VCaP (cell line): ENCODE data around the gene ZYG11A.
"Not testable (repeated sequence)": the region's sequence is repeated elsewhere in the genome, so short reads cannot be mapped to it uniquely, and the experiment has no call there.

Experiments
- H3K27ac ChIP-seq: fragments of 450-650 bp; 2 replicates; pipeline ENCODE4 v1.5.1; 2017
- TF ChIP-seq, protein P1 (sequence below): fragments of 450-650 bp; conservative IDR thresholded peaks from 2 replicates; pipeline ENCODE4 v1.5.1; 2017; ENCODE audit warnings: mild to moderate bottlenecking, moderate library complexity

ZYG11A gene

GRCh38 chr1:52834798-52835197, 7.8 kb upstream of the ZYG11A start:
- no peak overlapping the region for H3K27ac ChIP-seq
- TF ChIP-seq, protein P1, sequence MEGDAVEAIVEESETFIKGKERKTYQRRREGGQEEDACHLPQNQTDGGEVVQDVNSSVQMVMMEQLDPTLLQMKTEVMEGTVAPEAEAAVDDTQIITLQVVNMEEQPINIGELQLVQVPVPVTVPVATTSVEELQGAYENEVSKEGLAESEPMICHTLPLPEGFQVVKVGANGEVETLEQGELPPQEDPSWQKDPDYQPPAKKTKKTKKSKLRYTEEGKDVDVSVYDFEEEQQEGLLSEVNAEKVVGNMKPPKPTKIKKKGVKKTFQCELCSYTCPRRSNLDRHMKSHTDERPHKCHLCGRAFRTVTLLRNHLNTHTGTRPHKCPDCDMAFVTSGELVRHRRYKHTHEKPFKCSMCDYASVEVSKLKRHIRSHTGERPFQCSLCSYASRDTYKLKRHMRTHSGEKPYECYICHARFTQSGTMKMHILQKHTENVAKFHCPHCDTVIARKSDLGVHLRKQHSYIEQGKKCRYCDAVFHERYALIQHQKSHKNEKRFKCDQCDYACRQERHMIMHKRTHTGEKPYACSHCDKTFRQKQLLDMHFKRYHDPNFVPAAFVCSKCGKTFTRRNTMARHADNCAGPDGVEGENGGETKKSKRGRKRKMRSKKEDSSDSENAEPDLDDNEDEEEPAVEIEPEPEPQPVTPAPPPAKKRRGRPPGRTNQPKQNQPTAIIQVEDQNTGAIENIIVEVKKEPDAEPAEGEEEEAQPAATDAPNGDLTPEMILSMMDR = no peak

DNA sequence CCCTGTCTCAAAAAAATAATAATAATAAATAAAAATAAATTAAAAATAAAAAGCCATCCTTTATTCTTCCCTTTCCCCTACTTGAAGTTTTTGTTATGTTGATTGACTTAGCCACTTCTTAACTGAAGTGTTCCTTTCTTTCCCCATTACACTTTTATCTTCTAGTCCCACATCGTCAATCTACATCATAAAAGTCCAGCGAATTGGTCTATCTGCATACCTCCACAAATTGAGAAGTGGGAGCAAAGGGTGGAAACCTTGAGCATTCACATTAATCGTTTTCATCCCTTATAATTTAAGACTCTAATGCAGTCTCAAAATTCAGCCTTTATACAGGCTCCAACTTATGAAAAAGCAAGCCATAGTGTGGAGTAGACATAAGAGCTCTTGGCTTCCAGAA, 6.5 kb upstream of the ZYG11A start:
- TF ChIP-seq, protein P1 = no peak
- no peak overlapping the region for H3K27ac ChIP-seq

GRCh38 chr1:52839175-52839574, 3.4 kb upstream of the ZYG11A start:
- not testable (repeated sequence) for H3K27ac ChIP-seq

DNA sequence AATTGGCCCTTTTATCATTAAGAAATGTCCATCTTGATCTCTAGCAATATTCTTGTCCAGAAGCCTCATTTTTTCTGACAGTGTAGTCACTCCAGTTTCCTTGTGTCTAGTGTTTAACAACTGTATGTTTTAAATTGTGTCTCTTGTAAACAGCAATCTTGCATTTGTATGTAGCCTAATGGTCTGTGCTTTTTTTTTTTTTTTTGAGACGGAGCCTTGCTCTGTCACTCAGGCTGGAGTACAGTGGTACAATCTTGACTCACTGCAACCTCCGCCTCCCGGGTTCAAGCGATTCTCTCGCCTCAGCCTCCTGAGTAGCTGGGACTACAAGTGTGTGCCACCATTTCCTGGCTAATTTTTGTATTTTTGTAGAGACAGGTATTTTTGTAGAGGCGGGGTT, 2.6 kb downstream of the ZYG11A start:
- H3K27ac ChIP-seq = not testable (repeated sequence)

DNA sequence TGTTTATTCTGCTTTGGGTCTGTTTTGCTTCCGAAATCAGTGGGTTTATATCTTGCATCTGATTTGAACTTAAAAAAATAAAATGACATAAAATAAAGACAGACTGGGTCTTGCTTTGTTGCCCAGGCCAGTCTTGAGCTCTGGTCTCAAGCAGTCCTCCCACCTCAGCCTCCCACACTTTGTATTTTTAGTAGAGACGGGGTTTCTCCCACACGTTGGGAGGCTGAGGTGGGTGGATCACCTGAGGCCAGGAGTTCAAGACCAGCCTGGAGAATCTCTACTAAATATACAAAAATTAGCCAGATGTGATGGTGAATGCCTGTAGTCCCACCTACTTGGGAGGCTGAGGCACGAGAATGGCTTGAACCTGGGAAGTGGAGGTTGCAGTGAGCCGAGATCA, 5.9 kb downstream of the ZYG11A start:
- H3K27ac ChIP-seq = no peak overlapping the region
- TF ChIP-seq, protein P1 = no peak

GRCh38 chr1:52850951-52851350, 8.4 kb downstream of the ZYG11A start:
- H3K27ac ChIP-seq = no peak overlapping the region
- TF ChIP-seq, protein P1 = no peak

DNA sequence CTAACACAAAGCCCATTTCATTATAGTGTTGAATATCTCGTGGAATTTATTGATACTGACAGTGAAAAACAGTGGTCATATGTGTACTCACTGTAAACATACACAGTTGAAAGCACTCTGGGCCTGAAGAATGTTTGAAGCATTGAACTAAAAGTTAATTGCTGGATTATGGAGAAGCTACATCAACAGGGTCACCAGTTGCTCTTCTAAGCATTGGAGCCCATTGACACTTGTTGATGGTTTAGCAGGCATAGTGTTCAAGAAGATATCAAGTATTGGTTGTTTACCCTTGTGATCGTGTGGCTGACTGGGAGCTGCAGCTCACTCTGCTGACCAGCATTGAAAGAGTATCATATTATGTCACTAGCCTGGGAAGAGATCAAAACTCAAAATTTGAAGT, 10.3 kb downstream of the ZYG11A start:
- H3K27ac ChIP-seq = no peak overlapping the region
- TF ChIP-seq, protein P1 = no peak

DNA sequence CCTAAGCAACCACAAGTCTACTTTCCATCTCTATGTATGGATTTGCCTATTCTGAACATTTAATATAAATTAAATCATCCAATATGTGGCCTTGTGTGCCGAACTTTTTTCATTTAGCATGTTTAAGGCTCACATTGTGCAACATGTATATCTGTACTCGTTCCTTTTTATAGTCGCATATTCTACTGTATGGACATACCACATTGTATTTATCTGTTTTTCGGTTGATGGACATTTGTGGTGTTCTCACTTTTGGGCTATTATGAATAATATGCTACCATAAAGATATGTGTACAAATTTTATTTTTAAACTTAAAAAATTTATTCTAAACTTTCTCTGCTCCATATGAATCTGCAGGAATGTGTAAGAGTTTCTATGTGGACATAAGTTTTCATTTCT, 13.0 kb downstream of the ZYG11A start:
- TF ChIP-seq, protein P1 = no peak
- H3K27ac ChIP-seq = no peak overlapping the region

GRCh38 chr1:52856026-52856425, 13.5 kb downstream of the ZYG11A start:
- H3K27ac ChIP-seq = no peak overlapping the region
- TF ChIP-seq, protein P1 = no peak
